Choroid plexus epithelial cell (primary cell): Measurements from ENCODE around the gene ASTN1.

Experiments used
- DNase-seq: peaks from one replicate; pipeline ENCODE4 v3.0.0-alpha.2; 2010; ENCODE audit warnings: low read depth
- H3K4me3 ChIP-seq: 2 replicates; pipeline ENCODE4 v1.5.1; 2011; ENCODE audit warnings: low read depth, mild to moderate bottlenecking, control low read depth, low read length, moderate library complexity
- CTCF ChIP-seq: conservative IDR thresholded peaks from 2 replicates; pipeline ENCODE4 v1.5.1; 2011; ENCODE audit warnings: low read depth, mild to moderate bottlenecking, control low read depth, inconsistent platforms, low read length, moderate library complexity

ASTN1 gene

DNA sequence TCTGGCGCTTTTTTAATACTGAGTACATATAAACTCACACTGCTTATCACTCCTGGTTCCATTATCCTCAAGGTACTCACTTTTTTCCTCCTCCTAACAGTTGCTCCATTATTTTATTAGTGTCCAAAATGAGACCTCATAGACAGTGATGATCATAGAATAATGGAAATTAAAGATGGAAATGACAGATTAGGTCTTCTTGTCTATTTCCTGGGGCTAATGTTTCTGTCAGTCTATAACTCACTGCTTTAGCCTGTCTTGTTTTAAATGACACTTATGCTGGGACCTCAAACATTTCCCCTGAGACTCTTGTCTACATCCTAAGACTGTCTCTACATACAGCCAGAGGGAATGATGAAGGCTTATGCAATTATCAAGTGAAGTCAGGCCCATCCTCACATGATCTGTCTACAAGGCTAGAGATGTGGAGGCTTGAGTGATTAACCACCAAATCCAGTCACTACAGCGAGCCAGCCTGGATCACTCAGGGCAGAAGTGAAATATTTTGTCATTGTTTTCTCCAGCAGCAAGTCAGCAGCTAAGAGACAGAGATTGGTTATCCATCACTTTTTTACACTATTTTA is 152.1 kb downstream of the ASTN1 start:
- no peak for DNase-seq
- TF ChIP-seq CTCF, result no peak
- no peak overlapping the region for H3K4me3 ChIP-seq

GRCh38 chr1:177011508-177011907 is 153.0 kb downstream of the ASTN1 start:
- no peak for DNase-seq
- no peak overlapping the region for H3K4me3 ChIP-seq
- no peak for TF ChIP-seq CTCF

GRCh38 chr1:177010211-177010825 is 154.2 kb downstream of the ASTN1 start:
- no peak for DNase-seq
- no peak overlapping the region for H3K4me3 ChIP-seq
- no peak for TF ChIP-seq CTCF

DNA sequence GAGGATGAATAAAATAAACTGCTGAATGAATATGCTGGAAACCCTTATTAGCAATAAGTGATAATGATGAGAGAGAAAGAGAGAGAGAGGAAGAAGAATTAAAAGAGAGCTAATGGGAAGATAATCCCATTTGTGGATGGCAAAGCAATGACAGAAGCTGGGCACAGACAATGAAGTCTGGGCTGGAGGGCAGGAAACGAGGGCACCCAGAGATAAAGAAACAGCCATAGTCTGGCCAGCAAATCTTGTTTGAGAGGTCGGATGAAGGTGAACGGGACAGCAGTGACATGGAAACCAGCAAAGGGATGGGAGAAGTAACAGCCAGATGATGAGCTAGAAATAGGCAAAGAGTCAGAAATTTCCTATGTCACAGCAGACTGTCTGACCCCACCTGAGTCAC is 155.9 kb downstream of the ASTN1 start:
- TF ChIP-seq CTCF, result no peak
- no peak for DNase-seq
- no peak overlapping the region for H3K4me3 ChIP-seq

- H3K4me3 ChIP-seq, result no peak overlapping the region
- no peak for DNase-seq
- no peak for TF ChIP-seq CTCF
Observed at GRCh38 chr1:177007437-177008161, 156.9 kb downstream of the ASTN1 start.

DNA sequence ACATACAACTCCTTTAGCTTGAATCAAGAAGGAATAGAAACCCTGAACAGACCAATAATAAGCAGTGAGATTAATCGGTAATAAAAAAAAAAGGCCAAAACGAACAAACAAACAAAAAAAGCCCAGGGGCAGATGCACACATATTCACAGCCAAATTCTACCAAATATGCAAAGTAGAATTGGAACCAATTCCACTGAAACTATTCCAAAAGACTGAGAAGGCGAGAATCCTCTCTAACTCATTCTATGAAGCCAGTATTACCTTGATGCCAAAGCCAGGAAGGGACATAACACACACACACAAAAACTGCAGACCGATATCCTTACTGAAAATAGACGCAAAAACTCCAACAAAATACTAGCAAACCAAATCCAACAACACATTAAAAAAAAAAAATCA is 161.6 kb downstream of the ASTN1 start:
- no peak overlapping the region for H3K4me3 ChIP-seq
- no peak for TF ChIP-seq CTCF
- DNase-seq, result no peak
